Neutrophil (primary cell): ENCODE measurements around the gene DDX39B.

Source experiments
- H3K27ac ChIP-seq: fragments of 200-600 bp; sonication (generic); 2 replicates; pipeline ENCODE4 v1.5.1; 2016; ENCODE audit warnings: mild to moderate bottlenecking, moderate library complexity
- H3K27me3 ChIP-seq: fragments of 200-600 bp; sonication (generic); 2 replicates; pipeline ENCODE4 v1.6.0; 2016; ENCODE audit warnings: mild to moderate bottlenecking
- H3K36me3 ChIP-seq: fragments of 200-600 bp; sonication (generic); 2 replicates; pipeline ENCODE4 v1.5.1; 2017
- H3K4me1 ChIP-seq, 2 experiments: fragments of 200-600 bp in 1 of 2; sonication (generic) in 1 of 2; 1 replicate in 1 of 2; 2 replicates in 1 of 2; pipeline versions ENCODE4 v1.5.1 to v1.6.1; 2013 to 2016; ENCODE audit warnings: low read depth in 1 of 2, low read length in 1 of 2, mild to moderate bottlenecking in 1 of 2, moderate library complexity in 1 of 2; ENCODE audit not compliant: control insufficient read depth in 1 of 2, insufficient read depth in 1 of 2
- H3K4me3 ChIP-seq, 2 experiments: fragments of 200-600 bp in 1 of 2; sonication (generic) in 1 of 2; 1 replicate in 1 of 2; 2 replicates in 1 of 2; pipeline ENCODE4 v1.5.1; 2013 to 2016; ENCODE audit warnings: low read depth in 1 of 2, low read length in 1 of 2, mild to moderate bottlenecking in 1 of 2, moderate library complexity in 1 of 2
- H3K9me3 ChIP-seq: fragments of 200-600 bp; sonication (generic); 2 replicates; pipeline ENCODE4 v1.5.1; 2016
- CTCF ChIP-seq: fragments of 200-600 bp; sonication (generic); IDR thresholded peaks from 2 replicates; pipeline ENCODE4 v1.5.1; 2016; ENCODE audit warnings: antibody characterized with exemption

The DDX39B gene

DNA sequence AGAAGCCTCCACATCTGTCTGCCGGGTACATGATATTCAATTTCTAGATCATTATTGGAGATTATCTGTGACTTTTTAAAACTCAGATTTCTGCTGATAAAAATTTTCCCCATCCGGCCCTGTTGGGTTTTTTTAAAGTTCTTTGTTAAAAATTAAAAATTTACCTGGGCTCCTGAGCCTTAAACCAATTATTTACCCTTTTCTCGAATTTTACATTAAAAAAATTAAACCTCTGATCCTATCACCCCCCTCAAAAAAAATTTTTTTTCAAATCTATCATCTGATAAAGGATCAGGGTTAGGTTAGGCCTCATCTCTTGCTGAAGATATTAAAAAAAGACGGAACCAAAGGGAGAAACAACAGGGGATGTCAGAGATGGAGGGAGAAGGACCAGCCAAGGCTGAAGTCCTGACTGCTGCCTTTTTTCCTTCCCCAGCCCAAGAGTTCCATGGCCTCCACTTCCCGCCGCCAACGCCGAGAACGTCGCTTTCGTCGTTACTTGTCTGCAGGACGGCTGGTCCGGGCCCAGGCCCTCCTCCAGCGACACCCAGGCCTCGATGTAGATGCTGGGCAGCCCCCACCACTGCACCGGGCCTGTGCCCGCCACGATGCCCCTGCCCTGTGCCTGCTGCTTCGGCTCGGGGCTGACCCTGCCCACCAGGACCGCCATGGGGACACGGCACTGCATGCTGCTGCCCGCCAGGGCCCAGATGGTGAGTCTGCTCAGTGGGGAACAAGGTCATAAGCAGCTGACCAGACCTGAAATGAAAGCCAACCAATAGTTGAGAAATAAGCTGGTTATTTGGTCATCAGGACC is 6.1 kb upstream of the DDX39B start:
- peak; percentile 3 for TF ChIP-seq CTCF
- no peaks in the 10 kb centered on the region for H3K36me3 ChIP-seq

GRCh38 chr6:31546958-31547726 is 5.3 kb upstream of the DDX39B start, which contains the start of gene NFKBIL1:
Gene NFKBIL1, plus strand, starts transcription at chr6:31547608. Its CDS starts 87 bp downstream, at chr6:31547695.
- peaks cover 56 to 58% of the 10 kb centered on the region in 2 experiments for H3K4me1 ChIP-seq
- peak; percentile 41 for TF ChIP-seq CTCF

More for the DNA sequence above, 6.1 kb upstream of the DDX39B start:
- Histone ChIP-seq H3K4me1 (peaks cover 55 to 57% of the 10 kb centered on the region in 2 experiments), H3K4me3 (peak overlapping the region; percentile 64 to 72), H3K27ac (peak overlapping the region; percentile 89), H3K27me3 (no peaks in the 10 kb centered on the region), H3K9me3 (no peaks in the 10 kb centered on the region)

DNA sequence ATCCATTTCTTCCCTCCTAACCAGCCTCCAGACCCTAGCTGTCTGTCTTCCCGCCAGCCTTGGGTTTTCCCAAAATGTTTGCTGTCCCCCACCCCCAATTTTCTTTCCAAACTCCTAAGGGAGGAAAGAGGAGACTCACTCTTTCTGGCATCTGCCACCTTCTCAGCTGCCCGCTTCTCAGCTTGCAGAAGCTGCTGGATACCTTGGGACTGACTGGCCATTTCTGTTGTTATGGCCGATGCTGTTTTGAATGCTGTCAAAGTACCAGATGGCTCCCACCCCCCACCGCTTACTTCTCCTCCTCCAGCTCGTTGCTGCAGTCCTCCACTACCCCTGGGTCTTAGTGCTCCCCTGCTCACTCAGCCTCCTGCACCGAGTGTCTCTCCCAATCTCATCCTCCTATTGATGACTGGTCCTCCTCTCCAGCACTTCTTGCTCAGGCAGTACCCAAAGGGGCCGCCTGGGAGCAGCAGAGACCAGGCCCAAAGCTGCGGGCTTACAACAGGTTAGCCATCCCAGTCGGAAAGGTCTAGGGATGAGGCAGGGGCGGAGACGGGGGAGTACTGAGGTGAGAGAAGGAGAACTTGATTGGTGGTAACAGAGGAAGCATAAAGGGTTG is 4.6 kb upstream of the DDX39B start, which contains the start of gene ATP6V1G2:
Gene ATP6V1G2 (minus strand): TSS at position 270 of the 619 bp plus-strand sequence. CDS start 49 bp downstream, at position 221.
- H3K27me3 ChIP-seq = no peaks in the 10 kb centered on the region
- no peaks in the 10 kb centered on the region for H3K9me3 ChIP-seq
- H3K27ac ChIP-seq = peak within 1 kb of the TSS; percentile 89
- peak within 1 kb of the TSS; percentile 64 to 72 for H3K4me3 ChIP-seq
- peak; percentile 98 for TF ChIP-seq CTCF
- H3K4me1 ChIP-seq = peaks cover 49 to 53% of the 10 kb centered on the region in 2 experiments
- H3K36me3 ChIP-seq = no peaks in the 10 kb centered on the region

More at GRCh38 chr6:31546958-31547726, 5.3 kb upstream of the DDX39B start, which contains the start of gene NFKBIL1:
- H3K9me3 ChIP-seq = no peaks in the 10 kb centered on the region
- peak within 1 kb of the TSS; percentile 64 to 72 for H3K4me3 ChIP-seq
- H3K36me3 ChIP-seq = no peaks in the 10 kb centered on the region
- peak within 1 kb of the TSS; percentile 89 for H3K27ac ChIP-seq
- H3K27me3 ChIP-seq = no peaks in the 10 kb centered on the region

GRCh38 chr6:31545291-31545690 is 3.5 kb upstream of the DDX39B start:
- H3K27me3 ChIP-seq = no peaks in the 10 kb centered on the region
- no peak overlapping the region for H3K27ac ChIP-seq
- H3K36me3 ChIP-seq = peaks cover under 1% of the 10 kb centered on the region
- H3K4me3 ChIP-seq = no peak overlapping the region
- no peaks in the 10 kb centered on the region for H3K9me3 ChIP-seq
- peaks cover 49 to 56% of the 10 kb centered on the region in 2 experiments for H3K4me1 ChIP-seq
- TF ChIP-seq CTCF = no peak

DNA sequence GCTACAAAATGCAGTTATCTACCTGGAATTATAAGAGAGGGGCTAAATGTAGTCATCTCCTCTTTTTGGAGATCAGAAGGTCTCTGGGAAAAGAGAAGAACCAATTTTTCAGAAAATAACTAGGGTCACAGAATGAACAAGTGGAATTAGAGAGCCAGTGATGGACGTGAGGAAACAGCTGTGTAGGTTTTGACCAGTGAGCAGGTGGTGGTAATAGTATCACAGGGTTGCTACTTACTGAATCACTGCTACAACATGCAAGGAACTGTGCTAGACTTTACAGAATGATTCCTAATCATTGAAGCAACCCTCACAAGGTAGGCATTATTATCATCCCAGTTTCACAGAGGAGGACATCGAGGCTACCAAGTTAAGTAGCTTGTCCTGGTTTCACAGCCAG is 2.9 kb upstream of the DDX39B start:
- H3K4me1 ChIP-seq = peaks cover 55 to 62% of the 10 kb centered on the region in 2 experiments

More for the DNA sequence above, 2.9 kb upstream of the DDX39B start:
- no peak for TF ChIP-seq CTCF
- no peaks in the 10 kb centered on the region for H3K27me3 ChIP-seq
- H3K9me3 ChIP-seq = no peaks in the 10 kb centered on the region
- H3K36me3 ChIP-seq = peaks cover 6% of the 10 kb centered on the region
- H3K27ac ChIP-seq = no peak overlapping the region
- no peak overlapping the region for H3K4me3 ChIP-seq
